HepG2 (cell line): Measurements from ENCODE around the gene KDM3B. TPM values are rescaled to one million over a fixed set of nuclear protein-coding genes. Genes with fewer than 3 reads are reported as not detected.

ENCODE experiments used
- CC2D1A ChIP-seq: sonication (generic); formaldehyde crosslinking; IDR thresholded peaks from 2 replicates; pipeline ENCODE4 v1.8.1; 2023; ENCODE audit warnings: mild to moderate bottlenecking, missing genetic modification reagents
- HDAC2 ChIP-seq: sonication (generic); formaldehyde crosslinking; IDR thresholded peaks from 2 replicates; pipeline ENCODE4 v1.4.0; 2020; ENCODE audit warnings: missing genetic modification reagents
- HIC2 ChIP-seq: sonication (generic); formaldehyde crosslinking; IDR thresholded peaks from 2 replicates; pipeline ENCODE4 v1.9.0; 2022; ENCODE audit warnings: low read depth, missing genetic modification reagents
- KDM1A ChIP-seq: IDR thresholded peaks from 2 replicates; pipeline ENCODE4 v1.6.1; 2016; ENCODE audit warnings: missing compliant biosample characterization
- MTERF4 ChIP-seq: sonication (generic); formaldehyde crosslinking; IDR thresholded peaks from 2 replicates; pipeline ENCODE4 v1.8.0; 2023; ENCODE audit warnings: mild to moderate bottlenecking, missing genetic modification reagents
- NCOA2 ChIP-seq: sonication (generic); formaldehyde crosslinking; IDR thresholded peaks from 2 replicates; pipeline ENCODE4 v1.8.0; 2022; ENCODE audit warnings: inconsistent platforms
- PLSCR1 ChIP-seq: sonication (generic); formaldehyde crosslinking; IDR thresholded peaks from 2 replicates; pipeline ENCODE4 v1.5.0; 2020; ENCODE audit warnings: missing genetic modification reagents, mild to moderate bottlenecking, borderline replicate concordance
- PRDM15 ChIP-seq: sonication (generic); formaldehyde crosslinking; IDR thresholded peaks from 2 replicates; pipeline ENCODE4 v1.4.0; 2020; ENCODE audit warnings: missing genetic modification reagents
- TBX2 ChIP-seq: sonication (generic); formaldehyde crosslinking; IDR thresholded peaks from 2 replicates; pipeline ENCODE4 v1.5.0; 2020; ENCODE audit warnings: missing genetic modification reagents, mild to moderate bottlenecking, borderline replicate concordance
- ZC3H13 ChIP-seq: sonication (generic); formaldehyde crosslinking; IDR thresholded peaks from 2 replicates; pipeline ENCODE4 v1.8.1; 2023; ENCODE audit warnings: mild to moderate bottlenecking, missing genetic modification reagents, moderate library complexity
- ZNF180 ChIP-seq: sonication (generic); formaldehyde crosslinking; IDR thresholded peaks from 2 replicates; pipeline ENCODE4 v1.4.0; 2020; ENCODE audit warnings: low read depth, missing genetic modification reagents, borderline replicate concordance
- ZNF362 ChIP-seq: sonication (generic); formaldehyde crosslinking; IDR thresholded peaks from 2 replicates; pipeline ENCODE4 v1.4.0; 2020; ENCODE audit warnings: missing genetic modification reagents, mild to moderate bottlenecking, borderline replicate concordance
- ZNF563 ChIP-seq: sonication (generic); formaldehyde crosslinking; IDR thresholded peaks from 2 replicates; pipeline ENCODE4 v1.8.0; 2022; ENCODE audit warnings: mild to moderate bottlenecking, moderate library complexity, missing genetic modification reagents
- ZNF678 ChIP-seq: sonication (generic); formaldehyde crosslinking; IDR thresholded peaks from 2 replicates; pipeline ENCODE4 v1.4.0; 2020; ENCODE audit warnings: mild to moderate bottlenecking, missing genetic modification reagents
- ZNF776 ChIP-seq: sonication (generic); formaldehyde crosslinking; IDR thresholded peaks from 2 replicates; pipeline ENCODE4 v1.4.0; 2020; ENCODE audit warnings: mild to moderate bottlenecking, missing genetic modification reagents
- ZSCAN22 ChIP-seq: sonication (generic); formaldehyde crosslinking; IDR thresholded peaks from 2 replicates; pipeline ENCODE4 v1.4.0; 2020; ENCODE audit warnings: mild to moderate bottlenecking, missing genetic modification reagents
- polyA plus RNA-seq, 8 experiments: library from polyadenylated mRNA; depleted of rRNA in 3 of 8; stranded (reverse) in 7 of 8; unstranded in 1 of 8; fragments of >200 nt; fragmentation: Illumina TruSeq in 4 of 8; extraction: Trizol in 4 of 8; gene quantifications; 2 replicates each; pipeline versions ENCODE4 v1.2.1 to v1.2.3, GENCODE V29; 2011 to 2016; ENCODE audit warnings: low read depth in 4 of 8, missing spikeins in 1 of 8, mixed read lengths in 1 of 8; ENCODE audit not compliant: insufficient read depth in 1 of 8
- total RNA-seq, 5 experiments: library from RNA; depleted of rRNA; stranded (reverse); fragments of >200 nt; fragmentation: Illumina TruSeq; extraction: Trizol; gene quantifications; 2 replicates each; pipeline ENCODE4 v1.2.3, GENCODE V29; 2016; ENCODE audit warnings: low read depth in 1 of 5

KDM3B gene
- total and polyA plus RNA-seq, 2 of the 13 experiments (the other 11 are each of a cell fraction or from before 2014, with no cell fraction given), result 19.7 to 34.3 TPM

GRCh38 chr5:138466125-138466899 lies 113.8 kb downstream of the KDM3B start (continued):
- TF ChIP-seq MTERF4 (CRISPR knock-in tag), result peak; percentile 77; the same call in 1 of the 2 replicates
- TF ChIP-seq ZNF563 (CRISPR knock-in tag), result peak; percentile 54; the same call in 1 of the 2 replicates
- TF ChIP-seq ZNF180 (CRISPR knock-in tag), result no peak
- TF ChIP-seq ZNF776 (CRISPR knock-in tag), result 0 out of 2 replicates have a peak, but pooled peaks have one; percentile 55
- no peak for TF ChIP-seq PRDM15 (CRISPR knock-in tag)
- TF ChIP-seq KDM1A, result no peak
- peak; percentile 33; the same call in 1 of the 2 replicates for TF ChIP-seq TBX2
- TF ChIP-seq ZSCAN22 (CRISPR knock-in tag), result no peak
- TF ChIP-seq HDAC2, result peak; percentile 65; the same call in 1 of the 2 replicates
- TF ChIP-seq CC2D1A (CRISPR knock-in tag), result no peak
- no peak for TF ChIP-seq HIC2
- TF ChIP-seq ZNF678, result no peak
- no peak for TF ChIP-seq NCOA2 (CRISPR knock-in tag)
- no peak for TF ChIP-seq ZNF362 (CRISPR knock-in tag)
- TF ChIP-seq ZC3H13 (CRISPR knock-in tag), result no peak
- TF ChIP-seq PLSCR1 (CRISPR knock-in tag), result no peak
